ENCODE results near the gene GP1BA.

GRCh38 chr17:4949321-4950074, 17.4 kb downstream of the GP1BA start:
- TF ChIP-seq CTCF (IDR thresholded peaks at IDR 0.05; ENCODE audit: control extremely low read depth in 1 of 3, insufficient read depth in 1 of 3, low read depth in 1 of 3, low read length in 3 of 3) (no peak), ATF3 (IDR thresholded peaks at IDR 0.05; ENCODE audit: insufficient read depth, low read depth, low read length) (no peak), JUN (IDR thresholded peaks at IDR 0.05; ENCODE audit: low read depth, low read length) (no peak), RXRA (IDR thresholded peaks at IDR 0.05; ENCODE audit: insufficient read depth, low read depth, low read length) (no peak), MAX (IDR thresholded peaks at IDR 0.05) (peak; percentile 84), TAF7 (optimal IDR thresholded peaks at IDR 0.05; ENCODE audit: borderline replicate concordance, low read depth, low read length) (peak; percentile 73), ZNF274 (IDR thresholded peaks at IDR 0.05; ENCODE audit: borderline replicate concordance, extremely low read depth, low read length) (no peak), MAFK (IDR thresholded peaks at IDR 0.05; ENCODE audit: low read depth, low read length) (no peak), BCL11A (IDR thresholded peaks at IDR 0.05; ENCODE audit: low read depth in 2 of 2, low read length in 2 of 2) (no peak)
